GM18867 (cell line): ENCODE data around the gene SASH1.
"Not testable (repeated sequence)": the region's sequence is repeated elsewhere in the genome, so short reads cannot be mapped to it uniquely, and the experiment has no call there.

ENCODE experiments used
- ATAC-seq: cut with Tn5 transposase; IDR thresholded peaks from one replicate; pipeline ENCODE4 v1.9.1; 2021; ENCODE audit warnings: mild to moderate bottlenecking, moderate library complexity; ENCODE audit not compliant: unreplicated experiment

SASH1 gene

DNA sequence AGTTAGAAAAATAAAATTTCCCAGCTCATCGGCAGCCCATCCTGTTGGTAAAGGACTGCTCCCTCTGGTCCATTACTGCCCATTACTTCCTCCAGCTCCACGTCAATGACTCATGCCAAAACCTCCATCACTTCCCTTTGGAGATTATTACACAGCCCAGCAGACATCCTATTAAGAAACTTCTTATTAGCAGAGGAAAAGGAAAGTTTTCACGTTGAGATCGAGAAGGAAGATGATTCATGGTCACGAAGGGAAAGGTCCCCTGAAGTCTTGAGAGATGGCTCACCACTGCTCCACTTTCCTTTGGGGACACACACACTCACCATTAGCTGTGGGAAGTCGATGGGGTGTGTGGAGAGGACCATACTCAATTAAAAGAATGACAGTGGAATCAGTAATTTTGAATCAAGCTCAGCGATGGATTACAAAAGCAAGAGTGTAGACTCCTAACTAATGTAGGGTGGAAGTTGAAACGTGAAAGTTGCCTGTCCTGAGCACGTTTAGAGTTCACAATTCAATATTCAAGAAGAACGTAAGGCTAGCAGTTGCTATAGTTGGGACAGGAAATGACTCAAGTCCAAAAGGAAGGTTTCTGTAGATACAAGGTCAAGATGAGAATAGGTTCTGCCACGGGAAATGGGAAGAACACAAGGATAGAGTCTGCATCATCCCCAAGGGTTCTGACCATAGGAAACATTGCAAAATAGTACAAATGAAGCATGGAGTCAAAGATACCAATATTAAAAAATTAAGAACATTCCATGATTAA lies 21.6 kb downstream of the SASH1 start:
- ATAC-seq = no peak

DNA sequence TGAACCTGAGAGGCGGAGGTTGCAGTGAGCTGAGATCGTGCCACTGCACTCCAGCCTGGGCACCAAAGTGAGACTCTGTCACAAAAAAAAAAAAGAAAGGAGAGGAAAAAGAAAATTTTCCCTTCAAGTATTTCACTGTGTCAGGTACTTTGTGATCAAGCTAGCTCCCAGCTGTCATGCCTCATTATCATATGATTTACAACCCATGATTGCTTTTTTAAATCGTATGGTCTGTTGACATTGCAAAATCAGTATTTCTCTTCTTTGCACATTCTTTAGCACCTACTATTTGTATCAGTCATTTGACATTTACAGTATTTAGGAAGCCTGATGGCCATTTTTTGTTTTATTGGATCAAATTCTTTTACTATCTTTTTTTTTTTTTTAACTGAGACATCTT lies 22.4 kb downstream of the SASH1 start:
- no peak for ATAC-seq

DNA sequence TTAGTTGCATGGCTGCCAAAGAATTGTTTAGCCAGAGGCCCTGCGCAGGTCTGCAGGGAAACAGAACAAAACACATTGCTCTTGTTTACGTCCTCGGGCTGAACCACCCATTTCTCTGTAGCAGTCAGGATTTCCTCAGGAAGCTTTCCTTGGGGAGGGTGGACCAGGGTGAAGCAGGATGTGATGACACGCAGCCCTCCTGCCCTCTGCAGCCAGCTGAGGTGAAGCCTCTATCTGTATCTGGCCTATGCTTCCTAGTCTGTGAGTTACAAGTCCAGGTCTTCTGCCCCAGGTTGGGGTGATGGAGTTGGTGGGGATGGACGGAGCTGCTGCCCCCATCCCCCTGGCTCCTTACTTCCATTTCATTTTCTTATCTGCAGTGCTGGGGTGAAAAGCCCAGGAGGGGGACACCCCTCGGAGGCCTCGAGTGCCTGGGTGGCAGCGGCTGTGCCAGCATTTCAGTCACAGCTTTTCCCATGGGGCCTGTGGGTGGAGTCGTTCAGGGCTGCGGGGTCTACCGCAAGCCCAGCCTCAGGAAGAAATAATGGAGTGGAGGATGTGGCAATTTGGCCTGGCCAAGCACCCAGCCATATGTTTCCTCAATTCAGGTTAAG lies 24.9 kb downstream of the SASH1 start:
- no peak for ATAC-seq

DNA sequence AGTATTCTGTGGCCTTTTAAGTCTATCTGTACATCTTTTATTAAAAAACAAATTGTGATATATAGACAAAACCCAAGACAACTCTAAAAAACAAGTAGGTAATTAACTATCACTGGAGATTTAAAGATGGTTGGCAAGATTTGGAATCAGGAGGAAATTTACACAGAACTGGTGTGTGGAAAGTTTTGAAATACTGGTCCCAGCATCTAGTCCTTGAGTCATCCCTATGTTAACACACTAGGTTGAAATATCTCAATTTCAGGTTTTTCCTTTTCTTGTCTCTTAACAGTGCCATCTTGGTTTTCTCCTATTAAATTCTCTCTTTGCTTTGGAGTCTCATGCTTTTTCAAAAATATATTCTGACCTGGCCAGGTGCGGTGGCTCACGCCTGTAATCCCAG lies 27.5 kb downstream of the SASH1 start:
- ATAC-seq = no peak

DNA sequence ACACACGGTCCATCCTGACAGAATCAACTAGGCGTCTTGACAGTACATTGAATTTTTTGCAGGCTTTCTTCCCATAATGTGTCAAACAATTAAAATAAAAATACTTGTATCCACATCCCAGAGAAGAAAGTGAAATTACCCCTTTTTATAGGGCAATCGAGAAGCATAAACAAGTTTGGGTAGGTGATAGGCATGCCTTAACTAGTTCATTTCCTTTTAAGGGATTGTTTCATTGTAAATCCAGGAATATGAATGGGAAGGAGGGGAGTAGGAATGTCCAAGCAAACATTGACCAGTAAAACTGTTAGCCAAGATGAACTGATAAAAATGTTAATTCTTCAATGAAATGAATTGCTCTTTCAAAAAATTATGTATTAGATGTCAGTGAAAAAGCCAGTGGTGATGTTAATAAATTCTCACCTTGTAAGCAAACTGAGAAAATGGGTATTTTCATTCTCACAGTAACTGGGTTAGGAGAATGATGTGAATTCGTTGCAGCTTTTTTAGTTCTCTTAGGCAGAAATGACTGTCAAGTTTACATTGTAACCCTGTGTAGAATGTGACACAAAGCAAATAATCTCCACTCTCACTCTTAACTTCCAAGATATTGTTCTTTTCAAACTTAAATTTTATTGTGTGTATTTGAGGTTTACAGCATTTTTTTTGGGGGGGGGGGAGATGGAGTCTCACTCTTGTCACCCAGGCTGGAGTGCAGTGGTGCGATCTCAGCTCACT lies 31.6 kb downstream of the SASH1 start:
- no peak for ATAC-seq

DNA sequence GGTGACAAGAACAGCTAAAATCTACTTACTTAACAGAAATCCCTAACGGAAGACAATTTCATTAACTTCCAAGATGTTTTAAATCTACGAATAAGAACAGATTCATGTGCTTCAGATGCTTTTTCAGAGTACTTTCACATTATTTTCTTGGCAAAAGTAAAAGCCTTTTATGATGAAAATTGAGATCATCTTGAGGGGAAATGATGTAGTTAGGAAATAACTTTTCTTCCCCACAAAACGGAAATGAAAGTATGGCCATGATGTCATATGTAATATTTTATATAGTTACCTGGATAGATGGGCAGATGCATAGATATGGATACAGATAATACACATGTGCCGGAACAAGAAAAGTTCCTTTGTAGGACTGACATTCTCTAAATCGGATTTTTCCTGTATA lies 32.8 kb downstream of the SASH1 start:
- ATAC-seq = no peak

DNA sequence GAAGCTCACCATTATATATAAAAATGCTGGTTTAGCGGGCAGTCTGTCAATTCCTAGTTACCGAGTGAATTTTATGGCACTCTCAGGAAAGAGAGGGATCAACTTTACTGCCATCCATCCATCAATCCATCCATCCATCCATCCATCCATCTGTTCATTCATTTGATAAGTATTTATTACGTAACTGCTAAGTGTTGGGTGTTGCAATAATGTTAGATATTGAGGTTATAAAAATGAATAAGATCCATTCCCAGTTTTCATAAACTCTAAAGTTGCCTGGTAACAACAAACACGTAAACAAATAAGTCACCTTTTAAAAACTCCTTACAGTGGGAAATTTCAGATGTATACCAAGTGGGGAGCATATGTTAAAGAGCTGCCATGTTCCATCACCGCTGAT lies 36.8 kb downstream of the SASH1 start:
- ATAC-seq = no peak

DNA sequence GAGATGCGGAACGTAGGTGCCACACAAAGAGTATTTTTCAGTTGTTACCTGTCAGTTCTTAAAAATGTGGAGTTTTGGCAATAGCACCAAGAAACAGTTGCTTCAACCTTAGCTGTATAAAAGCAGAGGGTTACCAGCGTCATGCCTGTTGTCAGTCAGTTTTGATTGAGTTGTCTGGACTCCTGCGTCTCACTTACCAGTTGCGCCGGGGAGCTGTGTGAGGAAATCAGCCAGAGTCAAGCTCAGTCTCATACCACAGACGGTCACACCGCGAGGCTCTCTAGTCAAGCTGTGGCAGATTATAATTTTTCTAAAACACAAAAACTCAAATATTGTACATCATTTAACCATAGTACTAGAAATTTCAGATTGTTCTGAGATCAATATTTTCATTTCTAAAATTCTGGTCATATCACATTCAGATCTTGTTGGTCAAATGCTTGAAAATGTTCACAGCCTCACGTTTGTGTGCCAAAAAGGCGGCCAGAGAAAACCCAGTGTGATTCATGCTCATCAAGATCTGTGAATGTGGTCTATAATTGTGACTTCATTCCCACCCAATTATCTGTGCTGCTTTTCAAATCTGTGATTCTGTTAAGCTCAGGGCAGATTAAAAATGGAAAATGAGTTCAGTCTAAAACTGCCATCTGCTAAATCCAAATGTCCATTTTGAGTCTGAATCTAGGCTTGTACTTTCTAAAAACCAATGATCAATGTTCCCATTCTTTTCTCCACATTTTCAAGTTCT lies 37.5 kb downstream of the SASH1 start:
- ATAC-seq = no peak

DNA sequence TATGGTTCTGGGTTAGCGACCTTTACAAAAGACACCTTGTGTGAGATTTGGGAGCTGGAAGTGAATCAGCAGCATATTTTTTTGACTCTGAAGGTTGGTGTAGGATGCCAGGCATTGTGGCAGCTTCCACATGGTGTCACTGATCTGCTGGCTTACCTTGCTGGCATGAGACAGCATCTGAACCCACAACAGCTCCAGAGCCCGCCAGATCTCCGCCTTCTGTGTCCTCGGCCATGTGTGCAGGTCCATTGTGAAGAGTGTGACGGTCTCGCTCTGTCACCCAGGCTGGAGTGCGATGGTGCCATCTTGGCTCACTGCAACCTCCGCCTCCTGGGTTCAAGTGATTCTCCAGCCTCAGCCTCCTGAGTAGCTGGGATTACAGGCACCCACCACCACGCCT lies 39.4 kb downstream of the SASH1 start:
- not testable (repeated sequence) for ATAC-seq

DNA sequence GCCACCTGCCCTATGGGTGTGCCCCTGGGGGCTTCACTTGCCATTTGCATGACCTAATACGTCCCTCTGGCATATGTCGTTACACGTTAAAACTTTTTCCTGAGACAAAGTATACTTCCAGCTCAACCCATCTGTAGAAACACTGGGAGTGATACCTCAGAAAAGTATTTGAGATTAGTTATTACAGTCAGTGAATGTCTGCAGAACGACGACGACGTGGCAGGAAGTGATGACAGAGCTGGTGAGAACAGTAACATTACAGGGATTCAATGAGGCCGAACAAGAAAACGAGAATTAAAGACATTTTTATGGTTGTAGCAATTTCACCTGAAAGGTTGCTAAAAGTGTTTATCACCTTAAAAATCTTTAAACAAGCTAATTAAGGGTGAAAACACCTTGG lies 40.2 kb downstream of the SASH1 start:
- no peak for ATAC-seq

DNA sequence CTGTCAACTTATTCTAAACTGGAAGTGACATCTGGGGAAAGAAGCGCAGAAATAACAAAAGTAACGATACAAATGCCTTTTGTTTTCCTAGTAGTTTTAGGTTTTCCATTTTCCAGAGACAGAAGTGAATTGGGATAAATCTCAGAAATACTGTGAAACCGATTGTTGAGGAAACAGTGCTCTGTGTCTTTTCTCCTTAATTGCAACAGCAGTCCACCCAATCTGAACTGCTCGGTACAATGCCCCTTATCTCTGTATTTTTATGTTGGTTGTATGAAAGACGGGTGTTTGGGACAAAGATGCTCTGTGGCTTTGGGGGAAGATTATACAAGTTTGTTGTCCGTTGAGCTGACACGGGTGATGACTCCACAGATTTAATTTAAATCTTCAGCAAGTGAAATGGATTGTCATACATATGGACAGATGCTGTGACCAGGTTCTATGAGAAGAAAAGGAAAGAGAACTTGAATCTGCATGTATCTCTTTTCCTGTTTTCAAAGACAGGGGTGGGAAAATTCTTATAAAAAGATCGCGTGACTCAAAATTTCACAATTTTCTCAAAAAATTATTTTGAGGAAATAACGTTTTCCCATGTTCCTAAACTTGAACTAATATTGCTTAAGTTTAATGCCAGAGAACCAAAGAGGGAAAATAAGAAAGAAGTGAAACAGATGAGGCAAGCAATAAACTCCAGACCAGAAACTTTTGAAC lies 41.2 kb downstream of the SASH1 start:
- no peak for ATAC-seq

DNA sequence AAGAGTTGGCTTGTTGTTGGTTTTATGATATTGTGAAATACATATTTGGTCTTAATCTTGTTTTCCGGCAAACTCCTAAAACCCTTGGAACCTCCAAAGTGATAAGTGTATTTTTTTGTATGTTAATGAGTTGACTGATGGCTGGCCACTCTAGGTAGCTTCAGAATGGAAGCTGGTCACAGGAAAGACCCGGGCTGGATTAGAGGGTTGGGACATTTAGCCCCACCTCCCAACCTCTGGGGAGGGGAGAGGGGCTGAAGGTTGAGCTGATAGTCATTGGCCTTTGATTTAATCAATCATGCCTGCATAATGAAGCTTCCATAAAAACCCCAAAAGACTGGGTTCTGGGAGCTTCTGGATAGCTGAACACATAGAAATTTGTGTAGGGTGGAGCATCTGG lies 42.7 kb downstream of the SASH1 start:
- no peak for ATAC-seq

DNA sequence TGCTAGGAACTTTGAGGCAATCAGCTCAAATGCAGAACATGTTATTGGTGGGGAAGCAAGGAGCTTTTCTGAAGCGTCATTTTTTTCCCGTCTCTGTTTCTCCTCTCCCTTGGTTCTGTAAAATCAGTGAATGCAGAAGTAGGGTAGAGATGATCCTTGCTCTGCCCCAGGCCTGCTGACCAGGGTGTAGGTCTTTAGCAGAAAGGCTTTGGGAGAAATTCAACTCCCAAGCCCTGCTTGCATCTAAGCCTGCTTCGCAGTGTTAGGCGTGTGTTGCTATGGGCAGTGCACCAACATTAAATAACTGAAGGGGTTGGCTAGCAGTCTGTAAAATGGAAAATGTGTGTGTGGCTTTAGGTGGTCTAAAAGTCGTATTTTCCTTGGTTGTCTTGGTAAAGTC lies 45.9 kb downstream of the SASH1 start:
- no peak for ATAC-seq

DNA sequence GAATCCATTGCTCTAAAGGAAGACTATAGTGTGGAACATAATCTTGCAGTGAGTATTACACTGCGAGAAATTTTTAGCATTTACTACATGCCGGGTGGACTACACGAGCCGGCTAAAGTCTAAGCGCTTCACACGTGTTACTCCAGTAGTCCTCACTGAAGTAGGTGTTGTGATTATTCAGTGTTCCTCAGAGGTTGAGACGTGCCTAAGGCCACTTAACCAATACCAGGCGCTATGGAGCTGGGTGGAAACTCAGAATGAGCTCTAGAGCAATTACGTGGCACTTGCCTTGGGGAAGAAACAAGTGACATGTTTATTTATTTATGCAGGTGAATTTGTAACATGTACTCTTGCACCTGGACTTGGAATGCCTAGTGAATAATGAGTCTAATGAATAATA lies 46.4 kb downstream of the SASH1 start:
- no peak for ATAC-seq

DNA sequence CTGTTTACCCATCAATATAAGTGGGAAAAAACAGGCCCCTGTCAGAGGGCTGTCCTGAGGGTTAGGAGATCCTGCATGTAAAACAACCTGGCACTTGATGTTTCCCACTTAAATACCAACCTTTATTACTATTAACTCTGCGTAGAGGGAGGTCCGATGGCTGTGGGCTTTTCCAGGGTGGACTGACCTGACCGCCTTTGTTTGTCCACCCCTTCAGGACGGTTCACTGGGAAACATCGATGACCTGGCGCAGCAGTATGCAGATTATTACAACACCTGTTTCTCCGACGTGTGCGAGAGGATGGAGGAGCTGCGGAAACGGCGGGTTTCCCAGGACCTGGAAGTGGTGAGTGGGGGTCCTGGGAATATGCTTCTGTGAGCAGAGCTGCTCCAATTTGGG lies 47.3 kb downstream of the SASH1 start:
- no peak for ATAC-seq

DNA sequence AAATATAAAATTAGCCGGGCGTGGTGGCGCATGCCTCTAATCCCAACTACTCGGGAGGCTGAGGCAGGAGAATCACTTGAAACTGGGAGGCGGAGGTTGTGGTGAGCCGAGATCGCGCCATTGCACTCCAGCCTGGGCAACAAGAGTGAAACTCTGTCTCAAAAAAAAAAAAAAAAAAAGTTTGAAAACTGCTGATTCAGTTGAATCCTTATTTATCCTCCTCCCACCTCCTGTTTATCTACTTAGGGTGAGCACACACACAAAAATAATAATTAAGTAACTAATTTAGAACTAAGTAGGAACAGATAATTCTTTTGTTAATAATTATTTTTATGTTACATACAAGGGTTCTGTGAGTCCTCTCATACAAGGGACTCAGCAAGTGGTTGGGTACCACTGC lies 49.5 kb downstream of the SASH1 start:
- not testable (repeated sequence) for ATAC-seq

DNA sequence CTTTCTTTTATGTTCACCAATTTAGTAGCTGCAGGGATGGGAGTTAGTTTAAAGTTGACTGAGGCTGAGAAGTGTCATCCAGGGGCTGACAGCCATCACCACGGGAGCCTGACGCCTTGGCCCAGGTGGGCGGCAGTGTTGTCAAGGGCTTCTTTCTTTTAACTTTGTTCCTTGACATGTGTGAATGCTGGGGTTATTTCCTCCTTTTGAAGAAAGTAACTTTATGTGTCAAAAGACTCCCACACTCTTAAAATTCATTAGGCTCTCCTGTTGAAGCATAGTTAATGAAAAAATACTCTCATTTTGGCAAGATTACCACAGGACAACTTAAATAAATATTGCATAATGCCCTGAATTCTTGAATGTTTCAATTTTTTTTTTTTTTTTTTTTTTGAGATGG lies 50.0 kb downstream of the SASH1 start:
- no peak for ATAC-seq

DNA sequence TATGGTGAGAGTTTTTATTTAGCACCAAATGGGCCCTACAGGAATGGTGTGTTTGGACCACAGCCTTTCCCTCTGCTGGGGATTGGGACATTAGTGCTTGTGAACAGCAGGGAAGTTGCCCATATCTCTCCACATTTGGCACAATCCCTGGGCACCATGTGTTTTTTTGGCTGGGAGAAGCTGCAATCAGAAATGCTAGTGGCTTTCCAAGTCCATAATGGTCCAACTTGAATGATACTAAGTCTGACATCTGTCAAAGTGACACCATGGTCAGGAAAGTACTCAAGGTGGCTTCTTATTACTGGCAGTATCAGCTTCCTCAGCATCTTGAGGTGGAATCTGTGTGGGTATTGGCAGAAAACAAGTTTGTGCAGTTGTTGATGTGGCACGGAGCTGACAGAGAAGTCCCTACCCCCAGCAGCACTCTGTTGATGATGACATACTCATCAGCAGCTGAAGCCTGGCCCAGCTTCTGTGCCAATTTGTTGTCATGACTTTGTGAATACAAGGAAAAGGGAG lies 53.0 kb downstream of the SASH1 start:
- ATAC-seq = no peak

DNA sequence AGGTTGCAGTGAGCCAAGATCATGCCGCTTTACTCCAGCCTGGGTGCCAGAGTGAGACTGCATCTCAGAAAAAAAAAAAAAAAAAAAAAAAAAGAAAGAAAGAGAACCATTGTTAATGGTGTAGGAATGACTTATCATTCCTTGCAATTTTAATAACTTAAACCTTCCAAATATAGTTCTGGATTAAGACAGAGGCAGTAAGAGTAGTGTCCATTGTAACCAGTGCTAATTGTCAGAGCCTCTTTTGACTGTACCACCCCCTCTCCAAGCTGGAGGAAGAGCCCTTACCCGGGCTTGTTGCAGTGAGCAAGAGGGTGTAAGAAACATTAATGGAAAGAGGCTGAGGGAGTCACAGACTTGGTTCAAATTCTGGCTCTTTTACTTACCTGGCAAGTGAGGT lies 53.8 kb downstream of the SASH1 start:
- ATAC-seq = no peak

DNA sequence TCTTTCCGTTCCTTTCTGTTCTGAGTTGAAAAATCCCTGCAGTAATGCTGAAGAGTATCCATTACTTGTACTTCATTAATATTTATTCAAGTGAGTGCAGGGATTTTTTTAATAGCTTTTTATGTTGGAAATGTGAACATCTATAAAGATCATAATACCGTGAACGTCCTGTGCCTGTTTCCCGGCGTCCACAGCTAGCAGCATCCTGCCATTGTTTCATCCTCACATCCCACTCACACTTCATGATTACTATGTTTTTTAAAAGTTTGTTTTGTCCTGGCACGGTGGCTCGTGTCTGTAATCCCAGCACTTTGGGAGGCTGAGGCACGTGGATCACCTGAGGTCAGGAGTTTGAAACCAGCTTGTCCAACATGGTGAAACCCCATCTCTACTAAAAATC lies 54.3 kb downstream of the SASH1 start:
- ATAC-seq = no peak

DNA sequence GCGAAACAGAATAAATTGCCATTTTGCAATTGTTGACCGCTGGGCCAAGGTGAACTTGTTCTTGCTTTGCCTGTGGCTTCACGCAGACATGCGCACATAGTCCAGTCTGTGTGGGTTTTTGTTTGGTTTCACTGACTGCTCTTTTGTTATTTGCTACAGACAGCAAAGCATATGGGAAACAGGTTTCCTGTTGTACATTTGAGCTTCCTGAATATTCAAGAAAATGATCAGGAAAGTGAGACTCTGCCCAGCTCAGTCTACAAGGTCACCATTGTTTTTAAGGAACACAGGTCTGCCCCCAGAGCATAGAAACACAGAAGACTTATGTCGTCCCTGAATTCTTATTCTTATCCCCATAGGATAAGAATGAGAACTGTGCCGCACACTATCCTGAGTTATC lies 55.6 kb downstream of the SASH1 start:
- ATAC-seq = no peak
